Tibial artery (tissue), 4 donors: ENCODE results near the gene HDAC3.
"Not testable (repeated sequence)": the region's sequence is repeated elsewhere in the genome, so short reads cannot be mapped to it uniquely, and the experiment has no call there.

ENCODE experiments used
- DNase-seq, 2 donors: peaks; one replicate each; pipeline ENCODE4 v3.0.0-alpha.2; 2019
- H3K27ac ChIP-seq, 2 donors: fragments of 200-600 bp; sonication (generic) in 1 of 2; 1 replicate in 1 of 2; 2 replicates in 1 of 2; pipeline ENCODE4 v1.5.1; 2018 to 2019; ENCODE audit warnings: mild to moderate bottlenecking in 1 of 2
- H3K27me3 ChIP-seq, 2 donors: fragments of 200-600 bp; sonication (generic) in 1 of 2; one replicate each; pipeline versions ENCODE4 v1.5.1 to v1.6.0; 2016 to 2019
- H3K36me3 ChIP-seq, 3 donors: fragments of 200-600 bp; sonication (generic) in 2 of 3; one replicate each; pipeline ENCODE4 v1.5.1; 2016 to 2019; ENCODE audit warnings: mild to moderate bottlenecking in 2 of 3
- H3K4me1 ChIP-seq, 4 donors: fragments of 200-600 bp; sonication (generic) in 2 of 4; 1 replicate in 3 of 4; 2 replicates in 1 of 4; pipeline ENCODE4 v1.5.1; 2016 to 2019
- H3K4me3 ChIP-seq, 2 donors: fragments of 200-600 bp; sonication (generic) in 1 of 2; 1 replicate in 1 of 2; 2 replicates in 1 of 2; pipeline ENCODE4 v1.5.1; 2018 to 2019; ENCODE audit warnings: mild to moderate bottlenecking in 2 of 2
- H3K9me3 ChIP-seq, 3 donors: fragments of 200-600 bp; sonication (generic) in 1 of 3; one replicate each; pipeline ENCODE4 v1.5.1; 2016 to 2019
- CTCF ChIP-seq, 2 experiments: fragments of 200-600 bp in 1 of 2; fragments of 450-650 bp in 1 of 2; IDR thresholded peaks; one replicate each; pipeline ENCODE4 v1.5.1; 2017 to 2019; ENCODE audit warnings: antibody characterized with exemption in 2 of 2, mild to moderate bottlenecking in 1 of 2, moderate library complexity in 1 of 2
- intact Hi-C: fragments of 100-400 bp; cut with DNase I; formaldehyde crosslinking; loops from one replicate; pipeline ENCODE4 v1.15.0; 2023; ENCODE audit warnings: low total_unique reads

Gene HDAC3

GRCh38 chr5:141617128-141617527 is 19.5 kb downstream of the HDAC3 start:
- H3K27ac ChIP-seq: peak overlapping the region; percentile 86 to 97
- no peaks in the 10 kb centered on the region for H3K9me3 ChIP-seq
- peaks cover 12 to 20% (median 13%) of the 10 kb centered on the region in 3 donors for H3K36me3 ChIP-seq
- peaks cover 0 to 50% (median 20%) of the 10 kb centered on the region in 4 donors for H3K4me1 ChIP-seq
- intact Hi-C loops: no loop called here
- no peak for TF ChIP-seq CTCF (IDR thresholded peaks at IDR 0.05)
- peak overlapping the region; percentile 69 to 97 for H3K4me3 ChIP-seq
- DNase-seq: no peak
- no peaks in the 10 kb centered on the region for H3K27me3 ChIP-seq

- H3K27ac ChIP-seq: peak overlapping the region; percentile 86 to 97
- peaks cover 3 to 10% (median 3%) of the 10 kb centered on the region in 3 donors for H3K36me3 ChIP-seq
- no peak for DNase-seq
- H3K27me3 ChIP-seq: no peaks in the 10 kb centered on the region
- intact Hi-C loops: no loop called here
- no peak for TF ChIP-seq CTCF (IDR thresholded peaks at IDR 0.05)
- H3K4me3 ChIP-seq: peak overlapping the region; percentile 69 to 97
- H3K9me3 ChIP-seq: no peaks in the 10 kb centered on the region
- peaks cover 0 to 50% (median 23%) of the 10 kb centered on the region in 4 donors for H3K4me1 ChIP-seq
Measured at GRCh38 chr5:141615991-141616720, 20.5 kb downstream of the HDAC3 start.

GRCh38 chr5:141613344-141613743 is 23.3 kb downstream of the HDAC3 start:
- no peak for TF ChIP-seq CTCF (IDR thresholded peaks at IDR 0.05)
- Histone ChIP-seq H3K27me3 (no peaks in the 10 kb centered on the region), H3K4me3 (no peak overlapping the region), H3K4me1 (peaks cover 0 to 50% (median 24%) of the 10 kb centered on the region in 4 donors), H3K36me3 (no peaks in the 10 kb centered on the region), H3K9me3 (no peaks in the 10 kb centered on the region), H3K27ac (peak overlapping the region in 1 of 2 donors; percentile 24)
- no peak for DNase-seq
- intact Hi-C loops: no loop called here

- Histone ChIP-seq H3K27me3 (no peaks in the 10 kb centered on the region), H3K4me1 (peaks cover 0 to 38% (median 17%) of the 10 kb centered on the region in 4 donors), H3K27ac (no peak overlapping the region), H3K4me3 (no peak overlapping the region), H3K36me3 (no peaks in the 10 kb centered on the region), H3K9me3 (no peaks in the 10 kb centered on the region)
- intact Hi-C loops: no loop called here
- no peak for DNase-seq
- TF ChIP-seq CTCF (IDR thresholded peaks at IDR 0.05): no peak
Measured at GRCh38 chr5:141611289-141611688, 25.4 kb downstream of the HDAC3 start.

GRCh38 chr5:141609921-141610320 is 26.7 kb downstream of the HDAC3 start:
- H3K4me3 ChIP-seq, H3K36me3 ChIP-seq, DNase-seq, H3K9me3 ChIP-seq, H3K27me3 ChIP-seq, intact Hi-C loops, H3K27ac ChIP-seq: not testable (repeated sequence)
- H3K4me1 ChIP-seq: peaks cover 0 to 38% (median 18%) of the 10 kb centered on the region in 4 donors

GRCh38 chr5:141609044-141609443 is 27.6 kb downstream of the HDAC3 start:
- Histone ChIP-seq H3K27ac (no peak overlapping the region), H3K4me1 (peaks cover 0 to 39% (median 21%) of the 10 kb centered on the region in 4 donors), H3K27me3 (no peaks in the 10 kb centered on the region), H3K4me3 (no peak overlapping the region), H3K9me3 (no peaks in the 10 kb centered on the region), H3K36me3 (no peaks in the 10 kb centered on the region)
- DNase-seq: no peak
- TF ChIP-seq CTCF (IDR thresholded peaks at IDR 0.05): no peak
- intact Hi-C loops: no loop called here
